Gastrocnemius medialis (tissue), 4 donors: ENCODE data around the gene CASK. TPM values are rescaled to one million over a fixed set of nuclear protein-coding genes. Genes with fewer than 3 reads are reported as not detected.

Experiments
- ATAC-seq, 2 donors: fragments of 150-250 bp; one replicate each; pipeline ENCODE4 v1.9.1; 2016
- DNase-seq, 2 donors: peaks; one replicate each; pipeline ENCODE4 v3.0.0-alpha.2; 2019
- H3K27ac ChIP-seq, 4 donors: fragments of 200-600 bp; sonication (generic); 1 replicate in 1 of 4; 2 replicates in 3 of 4; pipeline ENCODE4 v1.5.1; 2016 to 2018; ENCODE audit warnings: mild to moderate bottlenecking in 2 of 4, moderate library complexity in 1 of 4
- H3K27me3 ChIP-seq, 3 donors: fragments of 200-600 bp; sonication (generic) in 2 of 3; 1 replicate in 1 of 3; 2 replicates in 2 of 3; pipeline versions ENCODE4 v1.5.1 to v1.6.0; 2016 to 2019; ENCODE audit warnings: mild to moderate bottlenecking in 1 of 3, moderate library complexity in 1 of 3
- H3K36me3 ChIP-seq, 2 donors: fragments of 200-600 bp; sonication (generic) in 1 of 2; one replicate each; pipeline ENCODE4 v1.5.1; 2017 to 2018
- H3K4me1 ChIP-seq, 2 donors: fragments of 200-600 bp; sonication (generic) in 1 of 2; one replicate each; pipeline ENCODE4 v1.5.1; 2016 to 2017; ENCODE audit warnings: mild to moderate bottlenecking in 2 of 2
- H3K4me3 ChIP-seq, 4 donors: fragments of 200-600 bp; sonication (generic) in 3 of 4; 1 replicate in 1 of 4; 2 replicates in 3 of 4; pipeline ENCODE4 v1.5.1; 2016 to 2019; ENCODE audit warnings: mild to moderate bottlenecking in 2 of 4
- H3K9me3 ChIP-seq, 3 donors: fragments of 200-600 bp; sonication (generic) in 2 of 3; 1 replicate in 1 of 3; 2 replicates in 2 of 3; pipeline ENCODE4 v1.5.1; 2016 to 2019
- POLR2A ChIP-seq, 2 donors: fragments of 450-650 bp; IDR thresholded peaks; one replicate each; pipeline ENCODE4 v1.6.1; 2017; ENCODE audit warnings: antibody characterized with exemption in 2 of 2, mild to moderate bottlenecking in 2 of 2, moderate library complexity in 2 of 2
- in situ Hi-C, 4 donors: fragments of 200-750 bp; cut with MboI; loops; one replicate each; pipeline versions ENCODE4 v1.15.0 to v1.8.0; 2017; ENCODE audit warnings: low sequenced_read_pairs in 4 of 4
- intact Hi-C: fragments of 100-400 bp; cut with DNase I; formaldehyde crosslinking; loops from one replicate; pipeline ENCODE4 v1.15.1; 2023; ENCODE audit warnings: low total_unique reads
- total RNA-seq, 4 donors: library from RNA; depleted of rRNA; stranded (reverse); fragments of >200 nt; gene quantifications; one replicate each; pipeline versions ENCODE4 v1.1.0 to v1.2.3, GENCODE V29; 2016
- TF ChIP-seq, protein P1 (sequence below), 5 experiments: fragments of 450-650 bp in 3 of 5; fragments of 200-600 bp in 2 of 5; sonication (generic) in 2 of 5; IDR thresholded peaks in 4 of 5; conservative IDR thresholded peaks in 1 of 5; 1 replicate in 4 of 5; 2 replicates in 1 of 5; pipeline ENCODE4 v1.5.1; 2016 to 2019; ENCODE audit warnings: antibody characterized with exemption in 5 of 5, mild to moderate bottlenecking in 3 of 5, moderate library complexity in 3 of 5

Gene CASK
- total RNA-seq, 4 donors from 2014 or later: 7.3 to 14.3 (median 10.0) TPM

- Histone ChIP-seq H3K4me3 (no peak overlapping the region), H3K27me3 (no peaks in the 10 kb centered on the region), H3K27ac (no peak overlapping the region), H3K36me3 (no peaks in the 10 kb centered on the region), H3K4me1 (no peaks in the 10 kb centered on the region), H3K9me3 (no peaks in the 10 kb centered on the region)
- TF ChIP-seq, protein P1, sequence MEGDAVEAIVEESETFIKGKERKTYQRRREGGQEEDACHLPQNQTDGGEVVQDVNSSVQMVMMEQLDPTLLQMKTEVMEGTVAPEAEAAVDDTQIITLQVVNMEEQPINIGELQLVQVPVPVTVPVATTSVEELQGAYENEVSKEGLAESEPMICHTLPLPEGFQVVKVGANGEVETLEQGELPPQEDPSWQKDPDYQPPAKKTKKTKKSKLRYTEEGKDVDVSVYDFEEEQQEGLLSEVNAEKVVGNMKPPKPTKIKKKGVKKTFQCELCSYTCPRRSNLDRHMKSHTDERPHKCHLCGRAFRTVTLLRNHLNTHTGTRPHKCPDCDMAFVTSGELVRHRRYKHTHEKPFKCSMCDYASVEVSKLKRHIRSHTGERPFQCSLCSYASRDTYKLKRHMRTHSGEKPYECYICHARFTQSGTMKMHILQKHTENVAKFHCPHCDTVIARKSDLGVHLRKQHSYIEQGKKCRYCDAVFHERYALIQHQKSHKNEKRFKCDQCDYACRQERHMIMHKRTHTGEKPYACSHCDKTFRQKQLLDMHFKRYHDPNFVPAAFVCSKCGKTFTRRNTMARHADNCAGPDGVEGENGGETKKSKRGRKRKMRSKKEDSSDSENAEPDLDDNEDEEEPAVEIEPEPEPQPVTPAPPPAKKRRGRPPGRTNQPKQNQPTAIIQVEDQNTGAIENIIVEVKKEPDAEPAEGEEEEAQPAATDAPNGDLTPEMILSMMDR (IDR thresholded peaks at IDR 0.05 in 4 of 5, conservative IDR thresholded peaks at IDR 0.05 in 1 of 5): no peak
- DNase-seq: no peak
- intact Hi-C loops: no loop called here
- no peak for ATAC-seq
- in situ Hi-C loops: no loop called here
Measured at GRCh38 chrX:41672643-41673042, 250.7 kb downstream of the CASK start.

GRCh38 chrX:41671082-41671481 lies 252.3 kb downstream of the CASK start:
- intact Hi-C loops (no loop called here), in situ Hi-C loops (no loop called here)
- Histone ChIP-seq H3K9me3 (no peaks in the 10 kb centered on the region), H3K36me3 (no peaks in the 10 kb centered on the region), H3K4me3 (no peak overlapping the region), H3K27me3 (no peaks in the 10 kb centered on the region), H3K4me1 (no peaks in the 10 kb centered on the region), H3K27ac (no peak overlapping the region)
- ATAC-seq (no peak), DNase-seq (no peak)
- TF ChIP-seq, protein P1 (IDR thresholded peaks at IDR 0.05 in 4 of 5, conservative IDR thresholded peaks at IDR 0.05 in 1 of 5): no peak
- TF ChIP-seq POLR2A (IDR thresholded peaks at IDR 0.05): no peak

- H3K27me3 ChIP-seq: no peaks in the 10 kb centered on the region
- DNase-seq: no peak
- intact Hi-C loops (no loop called here), in situ Hi-C loops (no loop called here)
- no peak for ATAC-seq
- H3K9me3 ChIP-seq: no peaks in the 10 kb centered on the region
- H3K27ac ChIP-seq: no peak overlapping the region
- H3K4me1 ChIP-seq: no peaks in the 10 kb centered on the region
- H3K4me3 ChIP-seq: no peak overlapping the region
- no peak for TF ChIP-seq POLR2A (IDR thresholded peaks at IDR 0.05)
- TF ChIP-seq, protein P1 (IDR thresholded peaks at IDR 0.05 in 4 of 5, conservative IDR thresholded peaks at IDR 0.05 in 1 of 5): no peak
- no peaks in the 10 kb centered on the region for H3K36me3 ChIP-seq
Measured at GRCh38 chrX:41670112-41670511, 253.2 kb downstream of the CASK start.

DNA sequence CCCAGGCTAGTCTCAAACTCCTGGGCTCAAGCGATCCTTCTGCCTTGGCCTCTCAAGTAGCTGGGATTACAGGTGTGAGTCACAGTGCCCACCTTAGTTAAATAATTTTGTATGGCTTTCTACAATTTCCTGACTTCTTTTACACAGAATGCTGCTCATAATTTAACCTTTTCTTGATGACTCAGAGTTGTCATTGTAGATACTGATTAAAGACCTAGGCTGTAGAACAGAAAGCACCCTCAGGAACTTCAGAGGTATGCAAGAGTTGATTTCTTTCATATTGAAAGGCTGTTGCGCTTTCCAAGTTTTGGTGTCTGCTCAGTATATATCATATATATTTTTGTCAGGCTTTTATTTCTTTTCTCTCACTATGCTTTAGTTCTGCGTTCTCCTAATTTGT lies 255.7 kb downstream of the CASK start:
- no peak for TF ChIP-seq POLR2A (IDR thresholded peaks at IDR 0.05)
- TF ChIP-seq, protein P1 (IDR thresholded peaks at IDR 0.05 in 4 of 5, conservative IDR thresholded peaks at IDR 0.05 in 1 of 5): no peak
- intact Hi-C loops: no loop called here

GRCh38 chrX:41666251-41666650 lies 257.1 kb downstream of the CASK start:
- ATAC-seq: no peak

More for the DNA sequence above, 255.7 kb downstream of the CASK start:
- H3K27me3 ChIP-seq: no peaks in the 10 kb centered on the region
- DNase-seq (no peak), ATAC-seq (no peak)
- H3K36me3 ChIP-seq: no peaks in the 10 kb centered on the region
- no peaks in the 10 kb centered on the region for H3K4me1 ChIP-seq
- H3K9me3 ChIP-seq: no peaks in the 10 kb centered on the region
- H3K4me3 ChIP-seq: no peak overlapping the region
- no peak overlapping the region for H3K27ac ChIP-seq
- in situ Hi-C loops: no loop called here

More at GRCh38 chrX:41666251-41666650, 257.1 kb downstream of the CASK start:
- no peak overlapping the region for H3K4me3 ChIP-seq
- intact Hi-C loops: no loop called here
- no peaks in the 10 kb centered on the region for H3K27me3 ChIP-seq
- no peak overlapping the region for H3K27ac ChIP-seq
- in situ Hi-C loops: no loop called here
- H3K36me3 ChIP-seq: no peaks in the 10 kb centered on the region
- TF ChIP-seq, protein P1 (IDR thresholded peaks at IDR 0.05 in 4 of 5, conservative IDR thresholded peaks at IDR 0.05 in 1 of 5): no peak
- TF ChIP-seq POLR2A (IDR thresholded peaks at IDR 0.05): no peak
- H3K4me1 ChIP-seq: no peaks in the 10 kb centered on the region
- no peaks in the 10 kb centered on the region for H3K9me3 ChIP-seq
- no peak for DNase-seq
